NCI-H1436 treated with DMSO at 0.1 percent for 48 hours (cell line): ENCODE data around the gene YPEL2.

Source experiments
- DNase-seq: peaks from one replicate; lab custom pipeline; 2025; lab: John Stamatoyannopoulos, UW

The YPEL2 gene

DNA sequence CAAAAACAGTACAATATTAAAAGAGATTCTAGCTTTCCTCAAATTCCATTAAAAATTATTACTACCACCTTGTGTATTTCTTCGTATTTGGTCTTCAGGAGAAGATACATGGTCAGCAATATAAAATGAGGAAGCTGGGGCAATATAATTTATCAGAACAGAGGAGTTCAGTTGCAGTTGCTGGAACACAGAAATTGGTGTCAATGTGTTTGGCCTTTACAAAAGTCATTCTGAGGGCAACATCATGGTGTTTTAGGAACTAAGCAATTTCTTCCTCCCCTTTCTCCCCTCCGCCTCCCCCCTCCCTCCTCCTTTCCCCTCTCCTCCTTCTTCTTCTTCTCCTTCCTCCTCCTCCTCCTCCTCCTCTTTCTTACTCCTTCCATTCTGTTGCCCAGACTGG lies 102.1 kb downstream of the YPEL2 start:
- no peak for DNase-seq

DNA sequence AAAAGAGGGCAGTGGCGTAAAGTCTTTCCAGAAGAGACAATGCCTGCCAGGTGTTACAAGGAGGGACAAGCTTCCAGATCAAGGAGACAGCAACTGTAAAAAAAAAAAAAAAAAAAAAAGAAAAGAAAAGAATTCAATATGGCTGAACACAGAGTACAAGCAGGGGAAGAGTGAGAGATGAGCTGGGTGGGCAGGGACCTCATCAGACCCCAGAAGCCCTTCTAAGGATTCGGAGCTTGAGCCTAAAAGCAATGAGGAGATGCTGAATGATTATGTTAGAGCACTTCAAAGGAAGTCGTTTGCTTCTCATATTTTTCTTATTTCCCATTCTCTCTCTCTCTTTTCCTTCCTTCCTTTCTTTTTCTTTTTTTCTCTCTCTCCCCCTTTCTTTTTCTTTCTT lies 103.0 kb downstream of the YPEL2 start:
- DNase-seq: no peak

DNA sequence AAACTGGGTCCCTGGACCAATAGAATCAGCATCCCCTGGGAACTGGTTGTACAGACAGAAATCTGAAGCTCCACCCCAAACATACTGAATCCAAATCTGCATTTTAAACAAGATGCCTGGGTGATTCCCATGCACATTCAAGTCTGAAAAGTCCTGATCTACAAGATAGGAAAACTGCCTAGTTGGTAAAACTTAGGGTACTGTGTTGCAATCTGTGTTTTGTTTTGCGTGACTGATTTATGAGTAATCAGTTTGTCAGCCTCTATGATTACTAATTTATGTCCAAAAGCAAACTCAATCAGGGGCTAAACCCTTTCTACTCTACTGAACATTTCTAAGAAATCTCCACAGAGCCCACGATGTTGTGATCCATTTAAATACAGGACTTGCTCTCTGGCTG lies 103.8 kb downstream of the YPEL2 start:
- no peak for DNase-seq

DNA sequence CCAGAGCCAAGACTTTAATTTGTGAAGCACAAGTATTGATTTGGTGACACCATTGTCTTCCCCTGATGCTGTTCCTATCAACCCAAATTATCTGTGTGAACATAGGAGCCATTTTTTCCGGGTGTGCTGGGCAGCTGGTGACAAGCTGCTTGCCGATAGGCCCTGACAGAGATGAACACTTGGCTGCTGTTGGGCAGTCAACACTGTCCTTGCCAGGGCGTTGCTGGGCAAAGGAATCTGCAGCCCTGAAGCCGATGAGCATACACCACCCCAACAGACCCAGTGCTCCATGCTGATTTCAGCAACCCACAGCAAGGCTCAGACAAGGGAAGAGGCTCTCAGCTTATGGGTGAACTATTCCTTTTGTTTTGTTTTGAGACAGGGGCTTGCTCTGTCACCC lies 105.4 kb downstream of the YPEL2 start:
- DNase-seq: no peak

DNA sequence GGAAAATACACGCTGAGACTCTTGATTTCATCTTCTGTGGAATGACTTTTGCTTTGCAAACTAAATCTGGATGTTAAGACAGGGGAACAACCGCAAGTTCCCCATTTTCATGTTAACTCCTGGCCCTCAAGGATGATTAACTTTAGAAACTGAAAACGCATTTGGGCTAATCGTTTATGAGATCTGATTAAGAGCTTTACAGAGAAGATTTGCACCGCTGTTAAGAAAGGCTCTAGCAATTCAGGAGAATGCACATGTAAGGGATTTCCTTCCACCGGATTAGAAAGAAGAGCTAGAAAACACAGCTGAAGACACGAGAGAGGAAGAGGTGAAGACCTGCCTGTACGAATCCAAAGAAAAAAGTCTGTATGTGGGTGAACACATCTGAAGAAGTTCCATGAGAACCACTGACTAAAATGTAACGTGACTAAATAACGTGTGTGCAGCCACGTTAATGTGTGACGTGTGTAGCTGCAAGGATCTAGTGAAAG lies 106.4 kb downstream of the YPEL2 start:
- no peak for DNase-seq

DNA sequence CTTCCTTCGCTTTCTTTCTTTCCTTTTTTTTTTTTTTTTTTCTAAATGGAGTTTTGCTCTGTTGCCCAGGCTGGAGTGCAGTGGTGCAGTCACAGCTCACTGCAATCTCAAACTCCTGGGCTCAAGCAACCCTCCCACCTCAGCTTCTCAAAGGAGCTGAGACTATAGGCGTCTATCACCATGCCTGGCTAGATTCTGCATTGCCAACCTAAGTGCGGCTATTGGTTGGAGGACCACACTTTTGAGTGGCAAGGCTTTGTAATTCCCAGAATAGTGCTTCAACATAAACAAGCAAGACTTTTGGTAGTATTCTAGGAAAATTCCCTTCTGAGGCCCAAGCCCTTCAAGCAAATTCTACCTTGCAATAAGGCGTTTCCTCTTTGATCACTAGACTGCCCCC lies 107.8 kb downstream of the YPEL2 start:
- no peak for DNase-seq

DNA sequence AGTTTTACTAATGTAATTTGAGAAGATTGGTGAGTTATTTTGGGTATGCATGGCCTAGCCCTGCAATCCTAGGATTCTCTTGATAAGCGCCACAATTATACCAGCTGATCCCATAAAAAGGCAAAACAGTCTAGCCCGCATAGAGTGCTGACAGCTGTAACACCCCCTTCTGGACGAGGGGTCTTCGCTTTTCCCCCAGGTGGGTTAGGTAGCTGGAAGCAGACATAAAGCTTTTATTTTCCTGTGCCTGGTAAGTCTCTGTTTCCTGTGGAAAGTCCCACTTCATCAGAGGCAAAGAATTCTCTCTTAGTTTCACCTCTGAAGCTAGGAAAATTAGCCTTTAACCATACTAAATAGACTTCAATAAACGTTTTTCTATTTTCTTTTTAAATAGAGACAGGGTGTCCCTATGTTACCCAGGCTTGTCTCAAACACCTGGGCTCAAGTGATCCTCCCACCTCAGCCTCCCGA lies 108.3 kb downstream of the YPEL2 start:
- DNase-seq: no peak

DNA sequence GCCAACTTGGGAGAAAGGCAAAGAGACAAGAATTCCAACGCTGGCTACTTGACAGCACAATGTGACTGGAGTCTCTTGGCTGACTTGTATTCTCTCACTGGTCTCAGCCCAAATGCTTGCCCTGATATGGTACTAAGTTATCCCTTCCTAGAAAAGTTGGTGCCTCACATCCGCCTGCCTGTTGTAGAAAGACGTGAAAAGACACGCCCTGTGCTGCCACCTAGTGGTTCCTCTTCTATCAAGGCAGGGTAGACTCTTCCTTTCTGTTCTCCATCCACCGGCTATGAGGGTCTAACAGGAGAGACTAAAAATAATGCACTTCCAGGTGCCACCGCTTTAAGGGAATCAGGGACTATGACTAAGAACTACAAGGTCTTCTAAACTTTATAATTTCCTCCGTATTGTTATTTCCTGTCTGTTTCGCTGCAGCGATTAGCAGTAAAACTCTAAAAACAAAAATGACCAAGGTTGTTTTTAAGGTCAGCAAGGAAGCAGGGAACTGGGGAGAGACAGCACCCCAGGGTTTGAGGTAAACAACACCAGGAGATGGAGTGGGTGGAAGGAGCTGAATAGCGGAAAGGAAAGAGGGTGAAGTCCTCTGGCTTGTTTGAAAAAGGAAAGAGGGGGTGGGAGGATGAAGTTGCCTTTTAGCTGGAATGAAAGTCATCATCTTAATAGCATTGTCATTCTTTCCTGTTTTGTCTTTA lies 109.5 kb downstream of the YPEL2 start:
- DNase-seq: peak; percentile 75

DNA sequence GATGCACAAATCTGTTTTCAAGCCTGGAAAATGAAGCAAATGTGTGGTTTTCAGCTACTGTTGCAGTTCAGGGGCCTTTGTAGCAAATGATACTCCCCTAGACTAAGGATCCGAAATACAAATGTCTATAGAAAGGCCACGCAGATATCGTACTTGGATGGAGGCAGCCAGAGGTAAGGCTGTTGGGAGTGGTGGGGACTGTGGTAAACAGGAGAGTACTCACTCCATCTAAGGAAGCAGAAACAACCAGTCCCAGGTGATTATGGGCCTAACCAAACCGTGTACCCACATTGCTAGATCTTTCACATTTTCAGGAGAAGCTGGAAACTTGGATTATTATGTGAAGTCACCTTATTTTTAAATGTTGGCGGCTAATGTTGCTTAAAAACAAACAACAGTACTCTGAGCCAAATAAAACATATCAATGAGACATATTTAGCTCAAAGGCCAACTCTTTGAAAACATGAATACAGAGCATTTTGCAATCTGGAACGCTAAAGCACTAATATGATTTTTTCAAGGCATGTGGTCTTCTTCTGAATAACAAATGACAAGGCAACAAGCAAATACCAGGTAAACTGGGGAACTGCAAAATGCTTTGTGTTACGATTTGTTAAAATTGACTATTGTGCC lies 110.1 kb downstream of the YPEL2 start:
- DNase-seq: no peak

DNA sequence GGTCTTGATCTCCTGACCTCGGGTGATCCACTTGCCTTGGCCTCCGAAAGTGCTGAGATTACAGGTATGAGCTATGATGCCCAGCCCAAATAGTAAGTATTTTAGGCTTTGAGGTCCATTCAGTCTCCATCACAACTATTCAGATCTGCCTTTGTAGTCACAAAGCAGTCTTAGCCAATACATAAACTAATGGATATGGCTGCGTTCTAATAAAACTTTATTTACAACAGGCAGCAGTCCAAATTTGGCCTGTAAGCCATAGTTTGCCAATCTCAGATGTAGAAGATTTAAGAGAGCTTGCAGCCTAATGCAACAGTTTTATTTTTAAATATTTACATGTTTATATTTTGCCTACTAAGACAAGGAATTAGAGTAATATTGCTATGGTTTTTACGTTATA lies 111.7 kb downstream of the YPEL2 start:
- DNase-seq: no peak
